ENCODE measurements around the gene CHMP3. TPM values are rescaled to one million over a fixed set of nuclear protein-coding genes. Genes with fewer than 3 reads are reported as not detected.

CHMP3 gene
- total RNA-seq, 1 experiment from 2014 or later = 63.4 TPM

GRCh38 chr2:86464652-86465051, 98.6 kb downstream of the CHMP3 start:
- ChIA-PET POLR2A (no interaction called here), CTCF (no interaction called here), RAD21 (ENCODE audit: low non-redundant PET in 1 of 2, low total read pairs in 2 of 2, uncharacterized antibody in 2 of 2, unreplicated experiment in 2 of 2) (no interaction called here)
- TF ChIP-seq SP1 (IDR thresholded peaks at IDR 0.05; ENCODE audit: low read depth) (no peak), MAX (IDR thresholded peaks at IDR 0.05) (no peak), EGR1 (IDR thresholded peaks at IDR 0.05; ENCODE audit: low read depth) (no peak), SRF (IDR thresholded peaks at IDR 0.05; ENCODE audit: low read depth) (no peak), REST (IDR thresholded peaks at IDR 0.05; ENCODE audit: low read depth) (no peak)
- Histone ChIP-seq H4K20me1 (ENCODE audit: insufficient read depth) (no peaks in the 10 kb centered on the region), H3K9ac (ENCODE audit: low read length) (no peak overlapping the region), H3K9me3 (ENCODE audit: control insufficient read depth in 1 of 2, insufficient read depth in 1 of 2, low read depth in 1 of 2, low read length in 2 of 2) (no peaks in the 10 kb centered on the region), H2AFZ (ENCODE audit: low read depth, low read length, poor library complexity, severe bottlenecking) (no peak overlapping the region), H3K27ac (ENCODE audit: low read depth, low read length) (no peak overlapping the region), H3K4me1 (ENCODE audit: control insufficient read depth in 1 of 2, insufficient read depth in 2 of 2, low read length in 2 of 2) (no peaks in the 10 kb centered on the region), H3K4me3 (replicated peaks in 1 of 2; ENCODE audit: low read depth in 1 of 2, low read length in 2 of 2) (no peak overlapping the region), H3K36me3 (ENCODE audit: control insufficient read depth in 1 of 2, insufficient read depth in 2 of 2, low read length in 2 of 2) (peaks cover 40 to 62% of the 10 kb centered on the region in 2 experiments), H3K4me2 (ENCODE audit: low read length) (no peak overlapping the region), H3K79me2 (ENCODE audit: insufficient read depth, low read length) (no peaks in the 10 kb centered on the region), H3K9me2 (ENCODE audit: insufficient read depth) (no peaks in the 10 kb centered on the region), H3K27me3 (ENCODE audit: insufficient read depth, low read length) (no peaks in the 10 kb centered on the region)
- no peak for ATAC-seq
- no peak for DNase-seq (ENCODE audit: low read depth, low spot score)
- no TSS peak for BruUV-seq (replicated peaks)
- intact Hi-C loops (cut with micrococcal nuclease) = no loop called here

GRCh38 chr2:86461042-86461743, 102.0 kb downstream of the CHMP3 start:
- Histone ChIP-seq H3K36me3 (ENCODE audit: control insufficient read depth in 1 of 2, insufficient read depth in 2 of 2, low read length in 2 of 2) (peaks cover 32 to 64% of the 10 kb centered on the region in 2 experiments), H3K4me2 (ENCODE audit: low read length) (no peak overlapping the region), H4K20me1 (ENCODE audit: insufficient read depth) (no peaks in the 10 kb centered on the region), H3K4me1 (ENCODE audit: control insufficient read depth in 1 of 2, insufficient read depth in 2 of 2, low read length in 2 of 2) (no peaks in the 10 kb centered on the region), H3K9me3 (ENCODE audit: control insufficient read depth in 1 of 2, insufficient read depth in 1 of 2, low read depth in 1 of 2, low read length in 2 of 2) (no peaks in the 10 kb centered on the region), H3K9ac (ENCODE audit: low read length) (no peak overlapping the region), H3K79me2 (ENCODE audit: insufficient read depth, low read length) (no peaks in the 10 kb centered on the region), H3K4me3 (replicated peaks in 1 of 2; ENCODE audit: low read depth in 1 of 2, low read length in 2 of 2) (no peak overlapping the region), H3K9me2 (ENCODE audit: insufficient read depth) (no peaks in the 10 kb centered on the region), H2AFZ (ENCODE audit: low read depth, low read length, poor library complexity, severe bottlenecking) (no peak overlapping the region), H3K27ac (ENCODE audit: low read depth, low read length) (no peak overlapping the region), H3K27me3 (ENCODE audit: insufficient read depth, low read length) (no peaks in the 10 kb centered on the region)
- ChIA-PET RAD21 (ENCODE audit: low non-redundant PET in 1 of 2, low total read pairs in 2 of 2, uncharacterized antibody in 2 of 2, unreplicated experiment in 2 of 2) (no interaction called here), CTCF (no interaction called here), POLR2A (no interaction called here)
- no TSS peak for BruUV-seq (replicated peaks)
- DNase-seq (ENCODE audit: low read depth, low spot score) (no peak), ATAC-seq (no peak)
- intact Hi-C loops (cut with micrococcal nuclease) = no loop called here
- TF ChIP-seq FOSL1 (IDR thresholded peaks at IDR 0.05; ENCODE audit: low read depth) = no peak

Data from HCT116 (cell line).